Activated naive CD4-positive, alpha-beta T cell treated with anti-CD3 and anti-CD28 coated beads, Interleukin-2, amount 10 ng/mL, durations not matched to agents 7 days and 5 days (primary cell): ENCODE results near the gene EHD2.
A peak's percentile ranks its signal among the peaks of the same experiment; 100 is the strongest.
"Not testable (repeated sequence)": the region's sequence is repeated elsewhere in the genome, so short reads cannot be mapped to it uniquely, and the experiment has no call there.

Experiments used
- CTCF ChIA-PET: fragments of 350-600 bp; sonication (Branson Sonifier 250); formaldehyde crosslinking; loops from one replicate; lab custom pipeline; 2021; ENCODE audit warnings: antibody characterized with exemption; lab: Charles Lee
- DNase-seq: peaks from one replicate; pipeline ENCODE4 v3.0.0-alpha.2; 2020
- H3K27ac Mint-ChIP-seq: one replicate; pipeline ENCODE4 v1.8.0; 2021; ENCODE audit warnings: mild to moderate bottlenecking, moderate library complexity, mixed read lengths
- H3K27me3 Mint-ChIP-seq: one replicate; pipeline ENCODE4 v1.8.0; 2021; ENCODE audit warnings: mild to moderate bottlenecking, mixed read lengths
- H3K36me3 Mint-ChIP-seq: one replicate; pipeline ENCODE4 v1.8.0; 2021; ENCODE audit warnings: mixed read lengths
- H3K4me1 Mint-ChIP-seq: one replicate; pipeline ENCODE4 v1.8.0; 2021; ENCODE audit warnings: mixed read lengths
- H3K4me3 Mint-ChIP-seq: one replicate; pipeline ENCODE4 v1.8.0; 2021; ENCODE audit warnings: mild to moderate bottlenecking, moderate library complexity, mixed read lengths
- H3K9me3 Mint-ChIP-seq: one replicate; pipeline ENCODE4 v1.8.0; 2021; ENCODE audit warnings: mixed read lengths

The EHD2 gene

GRCh38 chr19:47714339-47714738, 1.1 kb downstream of the EHD2 start:
- CTCF ChIA-PET, result interaction anchor here (1.0 to 4.7 kb wide), 11 partner anchors 8 to 286 kb away, joined by 3 to 86 read pairs (median 7); partner anchors contain the start of gene NOP53
- Mint-ChIP-seq H3K27me3 (peaks cover 67% of the 10 kb centered on the region), H3K27ac (no peak overlapping the region), H3K4me3 (no peak overlapping the region), H3K4me1 (peaks cover 7% of the 10 kb centered on the region), H3K36me3 (no peaks in the 10 kb centered on the region), H3K9me3 (no peaks in the 10 kb centered on the region)
- no peak for DNase-seq

DNA sequence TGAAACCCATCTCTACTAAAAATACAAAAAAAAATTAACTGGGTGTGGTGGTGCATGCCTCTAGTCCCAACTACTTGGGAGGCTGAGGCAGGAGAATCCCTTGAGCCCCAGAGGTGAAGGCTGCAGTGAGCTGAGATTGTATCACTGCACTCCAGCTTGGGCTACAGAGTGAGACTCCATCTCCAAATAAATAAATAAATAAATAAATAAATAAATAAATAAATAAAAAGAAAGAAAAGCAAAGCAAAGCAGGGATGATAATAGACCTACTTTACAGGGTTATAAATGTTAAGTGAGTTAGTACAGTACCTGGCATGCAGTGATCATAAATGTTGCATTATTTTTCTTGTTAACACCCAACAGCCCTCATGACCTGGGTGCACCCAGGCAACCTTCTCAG, 1.6 kb downstream of the EHD2 start:
- H3K27ac Mint-ChIP-seq, H3K36me3 Mint-ChIP-seq, H3K9me3 Mint-ChIP-seq, H3K4me1 Mint-ChIP-seq, H3K4me3 Mint-ChIP-seq, DNase-seq: not testable (repeated sequence)
- H3K27me3 Mint-ChIP-seq, result peaks cover 67% of the 10 kb centered on the region
- CTCF ChIA-PET, result interaction anchor here (1.0 to 4.7 kb wide), 9 partner anchors 9 to 278 kb away, joined by 3 to 86 read pairs (median 4); partner anchors contain the start of gene NOP53

DNA sequence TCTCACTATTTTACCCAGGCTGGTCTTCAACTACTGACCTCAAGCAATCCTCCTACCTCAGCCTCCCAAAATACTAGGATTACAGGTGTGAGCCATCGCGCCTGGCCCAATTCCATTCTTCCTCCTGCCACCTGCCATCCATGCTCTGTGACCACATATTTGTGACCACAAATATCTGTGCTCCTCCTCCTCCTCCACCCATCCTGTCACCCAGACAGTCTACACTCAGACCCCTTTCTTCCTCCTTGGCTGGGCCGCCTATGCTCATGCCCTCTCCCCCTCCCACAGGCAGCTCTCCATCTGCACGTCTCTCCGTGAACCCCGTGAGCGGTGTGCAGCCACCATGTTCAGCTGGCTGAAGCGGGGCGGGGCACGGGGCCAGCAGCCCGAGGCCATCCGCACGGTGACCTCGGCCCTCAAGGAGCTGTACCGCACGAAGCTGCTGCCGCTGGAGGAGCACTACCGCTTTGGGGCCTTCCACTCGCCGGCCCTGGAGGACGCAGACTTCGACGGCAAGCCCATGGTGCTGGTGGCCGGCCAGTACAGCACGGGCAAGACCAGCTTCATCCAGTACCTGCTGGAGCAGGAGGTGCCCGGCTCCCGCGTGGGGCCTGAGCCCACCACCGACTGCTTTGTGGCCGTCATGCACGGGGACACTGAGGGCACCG, 3.2 kb downstream of the EHD2 start:
- H3K27me3 Mint-ChIP-seq, result peaks cover 57% of the 10 kb centered on the region

DNA sequence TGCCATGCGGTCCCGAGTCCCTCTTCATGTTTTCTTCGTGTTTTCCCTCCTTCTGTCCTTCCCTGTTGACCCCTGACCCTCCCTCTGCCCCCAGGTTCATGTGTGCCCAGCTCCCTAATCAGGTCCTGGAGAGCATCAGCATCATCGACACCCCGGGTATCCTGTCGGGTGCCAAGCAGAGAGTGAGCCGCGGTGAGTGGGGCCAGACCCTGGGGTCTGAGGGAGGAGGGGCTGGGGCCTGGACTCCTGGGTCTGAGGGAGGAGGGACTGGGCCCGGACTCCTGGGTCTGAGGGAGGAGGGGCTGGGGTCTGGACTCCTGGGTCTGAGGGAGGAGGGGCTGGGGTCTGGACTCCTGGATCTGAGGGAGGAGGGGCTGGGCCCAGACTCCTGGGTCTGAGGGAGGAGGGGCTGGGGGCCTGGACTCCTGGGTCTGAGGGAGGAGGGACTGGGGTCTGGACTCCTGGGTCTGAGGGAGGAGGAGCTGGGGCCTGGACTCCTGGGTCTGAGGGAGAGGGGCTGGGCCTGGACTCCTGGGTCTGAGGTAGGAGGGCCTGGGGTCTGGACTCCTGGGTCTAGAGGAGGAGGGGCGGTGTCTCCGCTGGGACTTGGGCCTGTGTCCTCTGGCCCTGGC, 5.3 kb downstream of the EHD2 start:
- H3K27me3 Mint-ChIP-seq, result peaks cover 54% of the 10 kb centered on the region
- DNase-seq, H3K4me3 Mint-ChIP-seq, H3K9me3 Mint-ChIP-seq, H3K27ac Mint-ChIP-seq, H3K36me3 Mint-ChIP-seq, CTCF ChIA-PET, H3K4me1 Mint-ChIP-seq: not testable (repeated sequence)

More for the DNA sequence above, 3.2 kb downstream of the EHD2 start:
- Mint-ChIP-seq H3K36me3 (no peaks in the 10 kb centered on the region), H3K4me1 (peaks cover 7% of the 10 kb centered on the region), H3K27ac (no peak overlapping the region), H3K9me3 (no peaks in the 10 kb centered on the region), H3K4me3 (no peak overlapping the region)
- no peak for DNase-seq
- CTCF ChIA-PET, result interaction anchor here (0.7 to 2.2 kb wide), 5 partner anchors 8 to 90 kb away, joined by 3 to 9 read pairs (median 4); no protein-coding TSS in a partner anchor

DNA sequence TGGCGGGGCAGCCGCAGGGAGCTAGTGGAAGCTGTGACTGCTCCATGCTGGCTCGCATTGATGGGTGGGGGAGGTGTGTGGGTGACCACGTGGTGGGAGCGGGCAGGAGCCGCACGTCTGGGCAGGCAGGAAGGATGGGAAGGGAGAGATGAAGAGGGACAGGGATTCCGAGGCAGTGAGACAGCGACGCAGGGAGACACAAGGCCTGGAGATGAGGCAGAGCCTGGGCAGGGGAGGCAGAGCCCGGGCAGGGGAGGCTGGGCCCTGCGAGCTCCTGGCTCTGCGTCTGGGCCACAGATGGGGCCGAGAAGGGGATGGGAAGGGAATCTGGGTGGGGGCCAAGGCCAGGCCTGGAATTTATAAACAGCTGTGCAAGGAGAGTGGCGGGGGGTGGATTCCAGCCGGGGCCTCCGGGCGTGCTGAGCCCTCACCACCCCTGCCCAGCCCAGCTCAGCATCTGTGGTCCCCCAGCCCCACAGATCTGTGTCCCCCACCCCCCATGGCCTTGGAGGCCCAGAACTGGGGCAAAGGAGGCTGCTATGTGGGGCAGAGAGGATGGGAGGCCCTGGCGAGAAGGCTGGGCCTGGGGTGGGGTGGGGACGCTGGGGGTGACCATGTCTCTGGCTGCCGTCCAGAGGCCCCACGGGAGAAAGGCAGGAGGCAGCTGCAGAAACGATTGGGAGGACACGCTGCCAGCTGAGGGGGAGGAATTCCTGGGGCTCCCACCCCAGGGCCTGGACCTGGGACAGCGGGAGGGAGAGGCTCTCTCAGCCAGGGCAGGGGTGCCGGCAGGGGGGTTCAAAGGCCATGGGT, 6.0 kb downstream of the EHD2 start:
- no peak overlapping the region for H3K27ac Mint-ChIP-seq
- no peaks in the 10 kb centered on the region for H3K36me3 Mint-ChIP-seq
- peaks cover 54% of the 10 kb centered on the region for H3K27me3 Mint-ChIP-seq
- no peaks in the 10 kb centered on the region for H3K9me3 Mint-ChIP-seq
- H3K4me3 Mint-ChIP-seq, result no peak overlapping the region
- H3K4me1 Mint-ChIP-seq, result no peaks in the 10 kb centered on the region
- no peak for DNase-seq
- CTCF ChIA-PET, result no interaction called here

DNA sequence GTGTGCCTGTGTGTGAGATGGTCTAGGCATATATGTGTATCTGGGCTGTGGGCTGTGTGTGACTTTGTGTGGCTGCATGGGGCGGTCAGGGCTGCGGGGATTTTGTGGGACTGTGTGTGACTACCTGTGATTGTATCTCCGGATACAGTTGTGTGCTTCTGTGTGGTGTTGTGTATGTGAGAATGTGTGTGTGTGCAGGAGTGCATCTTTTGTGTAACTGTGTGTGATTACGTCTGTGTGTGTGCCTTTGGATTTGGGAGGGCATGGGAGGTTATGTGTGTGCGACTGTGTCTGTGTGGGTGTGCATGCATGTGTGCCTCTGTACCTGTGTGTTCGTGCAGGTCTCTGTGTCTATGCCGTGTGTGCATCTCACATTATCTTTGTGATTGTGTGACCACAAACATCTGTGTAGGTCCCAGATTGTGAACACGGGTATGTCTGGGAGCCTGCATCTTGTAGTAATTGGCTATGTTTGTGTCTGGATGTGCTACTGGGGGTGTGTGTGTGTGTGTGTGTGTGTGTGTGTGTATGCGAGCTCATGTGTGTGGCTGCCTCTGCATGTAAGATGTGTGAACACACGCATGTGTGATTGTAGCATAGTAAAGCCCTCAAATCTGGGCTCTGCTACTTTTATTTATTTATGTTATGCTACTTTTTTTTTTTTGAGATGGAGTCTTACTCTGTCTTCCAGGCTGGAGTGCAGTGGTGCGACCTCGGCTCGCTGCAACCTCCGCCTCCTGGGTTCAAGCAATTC, 7.6 kb downstream of the EHD2 start:
- Mint-ChIP-seq H3K4me3 (no peak overlapping the region), H3K4me1 (no peaks in the 10 kb centered on the region), H3K27me3 (peaks cover 50% of the 10 kb centered on the region), H3K36me3 (no peaks in the 10 kb centered on the region), H3K9me3 (no peaks in the 10 kb centered on the region), H3K27ac (no peak overlapping the region)
- CTCF ChIA-PET, result no interaction called here
- DNase-seq, result no peak

GRCh38 chr19:47723581-47723940, 10.3 kb downstream of the EHD2 start:
- no peaks in the 10 kb centered on the region for H3K9me3 Mint-ChIP-seq
- H3K27me3 Mint-ChIP-seq, result peaks cover 46% of the 10 kb centered on the region
- peak; percentile 40 for DNase-seq
- H3K4me3 Mint-ChIP-seq, result no peak overlapping the region
- H3K36me3 Mint-ChIP-seq, result no peaks in the 10 kb centered on the region
- no peak overlapping the region for H3K27ac Mint-ChIP-seq
- H3K4me1 Mint-ChIP-seq, result peaks cover 4% of the 10 kb centered on the region
- CTCF ChIA-PET, result interaction anchor here (0.6 to 3.1 kb wide), 7 partner anchors 11 to 423 kb away, joined by 3 to 19 read pairs (median 4); partner anchors contain the start of genes DHX34 and EHD2

DNA sequence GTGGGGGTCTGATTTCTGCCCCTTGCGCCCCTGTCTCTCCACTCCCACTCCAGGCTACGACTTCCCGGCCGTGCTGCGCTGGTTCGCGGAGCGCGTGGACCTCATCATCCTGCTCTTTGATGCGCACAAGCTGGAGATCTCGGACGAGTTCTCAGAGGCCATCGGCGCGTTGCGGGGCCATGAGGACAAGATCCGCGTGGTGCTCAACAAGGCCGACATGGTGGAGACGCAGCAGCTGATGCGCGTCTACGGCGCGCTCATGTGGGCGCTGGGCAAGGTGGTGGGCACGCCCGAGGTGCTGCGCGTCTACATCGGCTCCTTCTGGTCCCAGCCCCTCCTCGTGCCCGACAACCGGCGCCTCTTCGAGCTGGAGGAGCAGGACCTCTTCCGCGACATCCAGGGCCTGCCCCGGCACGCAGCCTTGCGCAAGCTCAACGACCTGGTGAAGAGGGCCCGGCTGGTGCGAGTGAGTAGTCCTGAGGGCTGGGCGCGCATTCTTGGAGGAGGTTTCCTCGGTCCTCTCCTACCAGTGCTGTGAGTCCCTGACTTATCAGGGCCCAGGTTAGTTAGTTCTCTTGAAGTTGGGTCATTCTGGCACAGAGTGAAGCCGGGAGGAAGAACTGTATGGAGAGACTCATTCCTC, 12.7 kb downstream of the EHD2 start:
- H3K36me3 Mint-ChIP-seq, result no peaks in the 10 kb centered on the region
- H3K4me3 Mint-ChIP-seq, result no peak overlapping the region
- DNase-seq, result no peak
- H3K27me3 Mint-ChIP-seq, result peaks cover 70% of the 10 kb centered on the region
- H3K4me1 Mint-ChIP-seq, result peaks cover 22% of the 10 kb centered on the region
- CTCF ChIA-PET, result interaction anchor here (1.0 to 2.1 kb wide), 3 partner anchors 11 to 17 kb away, joined by 3 to 9 read pairs (median 4); partner anchors contain the start of gene EHD2
- no peaks in the 10 kb centered on the region for H3K9me3 Mint-ChIP-seq
- H3K27ac Mint-ChIP-seq, result no peak overlapping the region

DNA sequence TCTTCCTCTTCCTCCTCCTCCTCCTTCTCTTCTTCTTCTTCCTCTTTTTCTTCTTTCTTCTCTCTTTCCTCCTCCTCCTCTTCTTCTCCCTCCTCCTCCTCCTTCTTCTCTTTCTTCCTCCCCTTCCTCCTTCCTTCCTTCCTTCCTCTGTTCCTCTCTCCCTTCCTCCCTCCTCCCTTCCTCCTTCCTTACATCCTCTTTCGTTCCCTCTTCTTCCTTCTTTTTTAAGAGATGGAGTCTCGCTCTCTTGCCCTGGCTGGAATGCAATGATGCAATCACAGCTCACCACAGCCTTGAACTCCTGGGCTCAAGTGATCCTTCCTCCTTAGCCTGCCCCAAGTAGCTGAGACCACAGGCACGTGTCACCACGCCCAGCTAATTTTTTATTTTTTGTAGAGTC, 13.2 kb downstream of the EHD2 start:
- Mint-ChIP-seq H3K27me3 (peaks cover 72% of the 10 kb centered on the region), H3K4me1 (peaks cover 22% of the 10 kb centered on the region), H3K36me3 (no peaks in the 10 kb centered on the region), H3K27ac (no peak overlapping the region), H3K4me3 (no peak overlapping the region), H3K9me3 (no peaks in the 10 kb centered on the region)
- no peak for DNase-seq
- CTCF ChIA-PET, result interaction anchor here (1.0 to 2.1 kb wide), 2 partner anchors 13 to 17 kb away, joined by 3 to 9 read pairs; partner anchors contain the start of gene EHD2

- peaks cover 63% of the 10 kb centered on the region for H3K27me3 Mint-ChIP-seq
- CTCF ChIA-PET, result interaction anchor here (1.4 to 2.1 kb wide), 2 partner anchors 15 to 16 kb away, joined by 8 to 9 read pairs; partner anchors contain the start of gene EHD2
- not testable (repeated sequence) for H3K4me3 Mint-ChIP-seq, H3K27ac Mint-ChIP-seq, DNase-seq, H3K9me3 Mint-ChIP-seq, H3K36me3 Mint-ChIP-seq
- H3K4me1 Mint-ChIP-seq, result peaks cover 22% of the 10 kb centered on the region
These were observed 15.1 kb downstream of the EHD2 start for GRCh38 chr19:47728295-47728694.

- DNase-seq, result peak; percentile 44
- Mint-ChIP-seq H3K9me3 (no peaks in the 10 kb centered on the region), H3K4me3 (peak overlapping the region; percentile 65), H3K27ac (peak overlapping the region; percentile 24), H3K4me1 (peaks cover 22% of the 10 kb centered on the region), H3K27me3 (peaks cover 56% of the 10 kb centered on the region), H3K36me3 (no peaks in the 10 kb centered on the region)
- CTCF ChIA-PET, result interaction anchor here (1.4 kb wide), 1 partner anchor 17 kb away, joined by 8 read pairs; the partner anchor contains the start of gene EHD2
These were observed 16.2 kb downstream of the EHD2 start for GRCh38 chr19:47729468-47729798.

- peak overlapping the region; percentile 65 for H3K4me3 Mint-ChIP-seq
- peaks cover 22% of the 10 kb centered on the region for H3K4me1 Mint-ChIP-seq
- H3K36me3 Mint-ChIP-seq, result no peaks in the 10 kb centered on the region
- DNase-seq, result peak; percentile 63
- no peaks in the 10 kb centered on the region for H3K9me3 Mint-ChIP-seq
- H3K27ac Mint-ChIP-seq, result no peak overlapping the region
- peaks cover 51% of the 10 kb centered on the region for H3K27me3 Mint-ChIP-seq
- CTCF ChIA-PET, result interaction anchor here (1.4 to 2.0 kb wide), 2 partner anchors 17 kb away, joined by 4 to 8 read pairs; partner anchors contain the start of gene EHD2
These were observed 16.7 kb downstream of the EHD2 start for GRCh38 chr19:47729799-47730520.
